DMS53 treated with DMSO at 0.1 percent for 48 hours (cell line): ENCODE results near the gene ESPN.
A peak's percentile ranks its signal among the peaks of the same experiment; 100 is the strongest.
"Not testable (repeated sequence)": the region's sequence is repeated elsewhere in the genome, so short reads cannot be mapped to it uniquely, and the experiment has no call there.

Experiments used
- DNase-seq: peaks from one replicate; lab custom pipeline; 2025; ENCODE audit not compliant: unreplicated experiment; lab: John Stamatoyannopoulos, UW

Gene ESPN

DNA sequence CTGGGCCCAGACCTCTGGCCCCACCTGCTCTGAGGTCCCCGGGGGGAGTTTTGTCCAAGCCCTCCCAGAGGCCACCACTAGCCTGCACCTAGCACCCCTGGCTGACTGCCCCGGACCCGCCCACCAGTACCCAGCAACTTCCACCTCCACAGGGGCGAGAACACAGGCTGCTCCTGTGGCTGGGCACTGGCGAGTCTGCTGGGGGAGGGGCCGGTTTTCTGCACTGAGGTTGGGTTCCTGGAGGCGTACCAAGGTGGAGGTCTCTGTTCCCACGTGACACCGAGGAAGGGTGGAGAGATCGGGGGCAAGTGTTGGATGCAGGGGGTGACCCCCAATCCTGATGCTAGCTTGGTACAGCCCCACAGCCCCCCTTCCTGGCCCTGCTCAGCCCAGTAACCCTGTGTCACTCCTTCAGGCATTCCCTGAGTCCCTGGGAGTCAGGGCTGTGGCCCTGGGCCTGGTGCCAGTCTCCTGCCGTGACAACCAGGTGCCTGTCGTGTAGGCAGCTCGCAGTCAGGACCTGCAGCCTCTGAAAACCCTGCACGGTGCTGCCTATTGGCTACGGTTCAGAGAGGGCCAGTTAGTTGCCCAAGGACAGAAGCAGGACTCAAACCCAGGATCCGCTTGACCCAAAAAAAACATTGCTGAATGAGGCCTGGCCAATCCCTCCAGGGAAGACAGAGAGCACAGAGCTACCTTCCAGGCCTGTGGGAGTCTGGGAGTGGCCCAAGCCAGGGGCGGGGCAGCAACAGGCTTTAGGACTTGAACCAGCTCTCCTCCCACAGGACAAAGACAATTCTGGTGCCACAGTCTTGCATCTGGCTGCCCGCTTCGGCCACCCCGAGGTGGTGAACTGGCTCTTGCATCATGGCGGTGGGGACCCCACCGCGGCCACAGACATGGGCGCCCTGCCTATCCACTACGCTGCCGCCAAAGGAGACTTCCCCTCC is 3.1 kb downstream of the ESPN start:
- DNase-seq = no peak

- DNase-seq = not testable (repeated sequence)
Measured at GRCh38 chr1:6428453-6428852, 3.9 kb downstream of the ESPN start.

DNA sequence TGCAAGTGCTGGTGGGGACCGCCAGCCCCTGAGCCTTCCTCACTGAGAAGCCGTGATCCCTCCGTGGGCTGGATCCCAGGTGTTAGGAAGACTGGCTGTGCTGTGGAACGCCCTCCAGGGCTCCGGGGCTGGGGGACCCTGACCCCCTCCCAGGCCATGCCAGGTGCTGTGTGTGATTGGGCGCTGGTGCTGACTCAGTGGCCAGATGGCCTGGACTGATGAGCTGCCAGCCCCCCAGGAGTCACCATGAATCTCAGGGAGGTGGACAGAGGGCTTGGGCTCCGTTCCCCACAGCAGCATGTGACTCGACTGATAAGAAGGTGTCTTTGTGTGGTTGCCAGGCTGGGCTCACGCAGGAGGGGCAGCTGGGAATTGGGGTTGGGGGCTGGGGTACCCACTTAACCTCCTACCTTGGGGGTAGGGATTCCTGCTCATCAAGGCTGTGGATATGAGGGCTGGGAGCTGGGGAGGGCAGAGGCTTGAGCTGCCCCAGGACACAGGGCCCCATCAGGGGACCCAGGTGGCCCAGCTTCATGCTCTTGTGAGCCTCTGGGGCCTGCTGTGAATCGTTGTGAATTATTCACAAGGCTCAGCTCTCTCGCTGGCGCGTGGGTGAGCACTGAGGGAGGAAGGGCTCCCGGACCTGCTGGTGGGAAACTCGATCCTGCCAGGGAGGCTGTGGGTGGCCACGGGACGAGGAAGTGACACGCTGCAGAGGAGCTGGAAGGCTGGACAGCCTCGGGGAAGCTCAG is 5.3 kb downstream of the ESPN start:
- DNase-seq = not testable (repeated sequence)

DNA sequence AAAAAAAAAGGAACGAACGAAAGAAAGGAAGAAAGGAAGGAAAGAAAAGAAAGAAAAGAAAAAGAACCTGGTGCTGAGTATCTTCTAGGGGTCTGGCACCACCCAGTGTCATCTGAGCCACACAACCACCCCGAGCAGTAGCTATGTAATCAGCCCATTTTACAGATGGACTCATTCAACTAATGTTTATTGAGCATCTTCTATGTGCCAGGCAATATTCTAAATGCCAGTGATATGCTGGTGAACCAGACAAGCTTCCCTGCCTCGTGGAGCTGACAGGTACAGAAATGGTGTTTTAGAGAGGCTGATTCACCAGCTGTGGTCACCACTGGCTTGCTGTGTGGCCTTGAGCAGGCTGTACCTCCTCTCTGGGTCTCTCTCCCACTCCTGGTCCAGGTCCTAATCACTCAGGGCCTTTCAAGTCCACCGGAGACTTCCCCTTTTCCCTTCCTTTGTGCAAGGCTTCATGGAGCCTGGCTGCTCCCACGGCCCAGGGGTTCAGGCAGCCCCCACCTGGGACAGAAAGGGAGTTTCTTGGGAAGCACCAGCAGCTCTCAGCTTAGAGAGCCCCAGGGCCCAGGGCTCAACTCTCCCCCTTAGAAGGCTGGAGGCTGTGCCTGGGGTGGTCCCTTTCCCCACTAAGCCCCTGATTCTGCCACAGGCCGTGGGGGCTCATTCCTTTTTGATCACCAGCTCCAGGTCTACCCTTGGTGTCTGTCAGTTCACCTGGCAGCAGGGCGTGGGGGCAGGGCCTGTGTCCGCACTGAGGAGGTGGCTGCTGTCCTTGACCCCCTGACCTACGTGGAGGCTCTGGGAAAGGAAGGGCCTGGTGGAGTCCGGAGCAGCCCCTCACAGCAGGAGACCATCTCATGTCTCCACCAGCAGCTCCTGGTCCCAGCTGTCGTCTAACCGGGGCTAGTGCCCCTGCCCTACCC is 7.3 kb downstream of the ESPN start:
- DNase-seq = not testable (repeated sequence)

GRCh38 chr1:6434186-6434585 is 9.6 kb downstream of the ESPN start:
- DNase-seq = no peak

DNA sequence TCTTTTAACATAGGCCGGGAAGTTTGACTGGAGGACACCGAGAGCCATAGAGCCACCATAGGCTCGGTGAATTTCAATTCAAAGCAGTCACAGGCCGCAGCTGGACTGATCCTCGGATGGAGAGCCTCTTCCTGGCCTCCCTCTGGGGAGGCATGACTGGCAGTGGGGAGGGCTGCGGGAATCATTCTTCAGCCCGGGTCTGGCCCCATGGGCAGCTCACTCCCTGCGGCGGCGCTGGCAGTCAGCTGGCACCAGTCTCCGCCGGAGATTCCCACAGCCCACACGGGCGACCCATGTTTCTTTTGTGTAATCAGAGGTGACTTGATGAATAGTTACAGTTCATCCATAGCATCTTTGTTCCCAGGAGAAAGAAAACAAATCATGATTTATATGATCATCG is 10.6 kb downstream of the ESPN start:
- DNase-seq = no peak

DNA sequence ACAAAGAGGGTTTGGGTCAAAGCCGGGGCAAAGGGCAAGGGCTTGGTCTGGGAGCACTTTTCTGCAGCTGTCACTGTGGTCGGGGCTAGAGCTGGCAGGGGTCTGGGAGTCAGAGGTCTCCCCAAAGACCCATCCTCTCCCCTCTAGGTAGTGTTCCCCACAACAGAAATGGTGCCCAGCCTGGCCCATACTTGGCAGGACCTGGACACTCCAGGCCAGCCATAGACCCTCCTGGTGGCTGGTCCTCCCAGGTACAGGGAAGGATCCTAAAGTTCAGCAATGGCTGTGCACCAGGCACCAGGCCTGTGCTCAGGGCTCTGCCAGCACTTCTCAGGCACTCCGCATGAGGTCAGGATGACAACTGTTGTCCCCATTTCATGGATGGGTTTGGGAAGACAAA is 11.0 kb downstream of the ESPN start:
- no peak for DNase-seq

DNA sequence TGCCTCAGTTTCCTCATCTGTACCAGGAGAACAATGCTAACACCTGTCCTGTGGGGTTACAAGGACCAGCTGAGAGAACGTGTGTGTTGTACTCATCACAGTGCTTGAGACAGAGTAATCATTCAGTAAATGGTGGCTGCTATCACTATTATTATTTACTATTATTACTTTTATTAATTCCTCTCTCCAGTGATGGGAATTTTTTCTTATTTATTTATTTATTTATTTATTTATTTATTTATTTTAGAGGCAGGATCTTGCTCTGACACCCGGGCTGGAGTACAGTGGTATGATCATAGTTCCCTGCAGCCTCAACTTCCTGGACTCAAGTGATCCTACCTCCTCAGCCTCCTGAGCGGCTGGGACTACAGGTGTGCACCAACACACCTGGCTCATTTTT is 11.7 kb downstream of the ESPN start:
- not testable (repeated sequence) for DNase-seq

DNA sequence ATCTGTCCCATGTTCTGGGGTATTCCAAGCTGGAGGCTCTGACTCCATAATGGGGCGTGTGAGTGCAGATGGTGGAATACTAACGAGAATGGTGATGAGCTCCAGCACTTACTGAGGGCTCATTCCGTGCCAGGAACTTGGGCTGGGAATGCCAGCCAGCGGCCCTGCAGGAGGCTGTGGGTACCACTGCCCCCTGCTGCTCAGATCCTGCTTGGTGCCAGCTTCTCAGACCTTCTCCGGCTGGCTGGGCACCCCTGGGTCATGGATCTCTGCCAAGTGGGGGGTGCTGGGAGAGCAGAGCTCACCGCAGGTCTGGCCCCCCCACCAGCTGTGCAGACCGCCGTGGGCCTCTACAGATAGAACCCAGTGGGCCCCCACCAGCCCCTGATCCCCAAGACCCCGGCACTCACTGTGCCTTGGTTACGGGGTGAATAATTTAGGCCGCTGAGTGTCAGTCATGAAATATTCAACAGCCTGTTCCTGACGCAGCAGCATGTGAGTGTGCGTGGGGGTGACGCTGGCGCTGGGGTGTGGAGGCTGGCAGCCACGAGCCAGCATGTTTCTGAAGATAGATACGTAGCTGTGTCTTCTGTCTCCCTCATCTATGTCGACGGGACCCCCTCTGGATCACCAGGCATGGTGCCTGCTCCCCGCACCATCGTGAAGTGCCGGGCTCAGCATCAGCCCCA is 12.6 kb downstream of the ESPN start:
- DNase-seq = peak; percentile 28

DNA sequence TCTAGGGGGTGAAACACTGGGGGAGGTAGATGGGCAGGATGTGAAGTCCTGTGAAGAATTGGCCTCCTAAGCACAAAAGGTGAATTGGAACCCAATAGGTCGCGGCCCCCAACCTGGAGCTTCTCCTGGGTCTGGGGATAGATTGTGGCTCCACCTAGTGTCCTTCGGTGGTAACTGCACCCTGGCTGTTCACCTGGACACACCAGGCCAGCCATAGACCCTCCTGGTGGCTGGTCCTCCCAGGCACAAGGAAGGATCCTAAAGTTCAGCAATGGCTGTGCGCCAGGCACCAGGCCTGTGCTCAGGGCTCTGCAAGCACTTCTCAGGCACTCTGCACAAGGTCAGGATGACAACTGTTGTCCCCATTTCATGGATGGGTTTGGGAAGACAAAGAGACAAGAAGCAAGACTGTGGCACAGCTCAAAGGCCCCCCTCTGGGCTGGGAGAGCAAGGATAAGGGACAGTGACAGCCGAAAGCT is 13.5 kb downstream of the ESPN start:
- DNase-seq = peak; percentile 78

DNA sequence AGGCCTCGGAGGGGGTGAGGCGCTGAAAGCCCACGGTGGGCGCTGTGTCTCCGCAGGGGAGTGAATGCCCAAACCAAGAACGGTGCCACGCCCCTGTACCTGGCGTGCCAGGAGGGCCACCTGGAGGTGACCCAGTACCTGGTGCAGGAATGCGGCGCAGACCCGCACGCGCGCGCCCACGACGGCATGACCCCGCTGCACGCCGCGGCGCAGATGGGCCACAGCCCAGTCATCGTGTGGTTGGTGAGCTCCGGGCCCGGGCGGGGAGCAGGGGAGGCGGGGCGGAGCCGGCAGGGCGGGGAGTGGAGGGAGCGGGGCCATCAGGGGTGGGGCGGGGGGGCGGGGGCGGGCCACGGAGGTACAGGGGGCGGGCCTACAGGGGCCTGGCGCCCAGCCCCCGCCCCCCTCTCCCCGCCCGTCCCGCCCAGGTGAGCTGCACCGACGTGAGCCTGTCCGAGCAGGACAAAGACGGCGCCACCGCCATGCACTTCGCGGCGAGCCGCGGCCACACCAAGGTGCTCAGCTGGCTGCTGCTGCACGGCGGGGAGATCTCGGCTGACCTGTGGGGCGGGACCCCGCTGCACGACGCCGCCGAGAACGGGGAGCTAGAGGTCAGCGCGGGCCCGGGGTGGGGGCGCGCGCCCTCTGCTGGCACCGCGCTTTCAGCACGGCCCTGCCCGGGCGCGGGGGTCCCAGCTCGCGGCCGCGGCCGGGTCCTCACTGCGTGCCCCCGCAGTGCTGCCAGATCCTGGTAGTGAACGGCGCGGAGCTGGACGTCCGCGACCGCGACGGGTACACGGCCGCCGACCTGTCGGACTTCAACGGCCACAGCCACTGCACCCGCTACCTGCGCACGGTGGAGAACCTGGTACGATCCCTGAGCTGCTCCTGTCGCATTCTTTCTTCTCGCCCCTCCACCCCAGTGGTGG is 15.9 kb downstream of the ESPN start:
- DNase-seq = peak; percentile 61

GRCh38 chr1:6441586-6441985 is 17.0 kb downstream of the ESPN start:
- no peak for DNase-seq

DNA sequence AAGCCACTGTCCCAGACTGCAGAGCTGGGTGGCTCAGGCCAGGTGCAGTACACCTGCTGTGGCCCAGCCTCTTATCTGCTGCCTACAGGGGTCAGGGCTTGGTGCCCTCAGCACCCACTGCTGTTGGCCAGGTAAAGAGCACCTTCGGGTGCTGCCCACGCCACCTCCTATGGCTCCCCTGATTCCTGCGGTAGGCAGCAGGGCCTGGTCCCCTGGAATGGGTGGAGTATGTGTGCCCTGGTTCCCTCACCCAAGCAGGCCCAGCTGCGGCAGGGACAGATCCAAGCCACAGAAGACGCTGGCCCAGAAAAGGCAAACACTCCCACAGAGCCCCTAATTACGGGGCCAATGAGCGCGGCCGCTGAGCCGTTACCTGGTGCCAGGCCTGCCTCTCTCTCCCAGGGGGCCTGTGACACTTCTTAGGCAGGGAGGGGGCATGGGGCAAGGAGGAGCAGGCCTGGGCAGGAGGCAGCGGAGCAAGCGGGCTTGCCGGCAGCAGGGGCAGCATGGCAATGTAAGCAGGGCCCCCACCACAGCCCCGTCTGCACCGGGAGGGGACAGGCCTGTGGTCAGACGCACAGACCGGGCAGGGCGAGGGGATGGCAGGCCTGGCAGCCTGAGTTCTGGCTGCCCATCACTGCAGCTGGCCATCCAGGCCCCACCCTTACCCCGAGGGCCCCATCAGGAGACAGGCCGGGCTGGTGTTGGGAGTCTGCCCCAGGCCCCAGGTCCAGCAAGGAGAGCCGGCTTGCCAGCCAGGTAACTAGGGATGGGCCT is 19.0 kb downstream of the ESPN start:
- no peak for DNase-seq

DNA sequence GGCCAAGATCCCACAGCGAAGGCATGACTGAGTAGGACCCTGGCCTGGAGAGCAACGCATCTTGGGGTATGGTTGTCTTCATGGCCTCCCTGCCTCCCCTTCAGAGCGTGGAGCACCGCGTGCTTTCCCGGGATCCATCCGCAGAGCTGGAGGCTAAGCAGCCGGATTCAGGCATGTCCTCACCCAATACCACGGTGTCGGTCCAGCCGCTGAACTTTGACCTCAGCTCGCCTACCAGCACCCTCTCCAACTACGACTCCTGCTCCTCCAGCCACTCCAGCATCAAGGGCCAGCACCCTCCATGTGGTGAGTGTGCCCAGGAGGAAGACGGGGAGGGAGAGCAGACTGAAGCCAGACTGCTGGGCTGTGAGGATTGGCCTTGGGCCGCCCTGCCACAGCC is 19.8 kb downstream of the ESPN start:
- DNase-seq = no peak

GRCh38 chr1:6445062-6445763 is 20.6 kb downstream of the ESPN start:
- DNase-seq = peak; percentile 41

- DNase-seq = not testable (repeated sequence)
Measured at GRCh38 chr1:6445929-6446328, 21.4 kb downstream of the ESPN start.

- DNase-seq = no peak
Measured at GRCh38 chr1:6446665-6447015, 22.1 kb downstream of the ESPN start.
